Erythroblast (primary cell): ENCODE results near the gene RAP2A.

ENCODE experiments used
- GATA1 ChIP-seq: IDR thresholded peaks from 2 replicates; pipeline ENCODE4 v1.6.1; 2011; ENCODE audit warnings: low read depth, mild to moderate bottlenecking, control low read depth, low read length, moderate library complexity
- POLR2A ChIP-seq: IDR thresholded peaks from 2 replicates; pipeline ENCODE4 v1.6.1; 2011; ENCODE audit warnings: mild to moderate bottlenecking, low read length

GRCh38 chr13:97435323-97435722 is 1.4 kb downstream of the RAP2A start:
- TF ChIP-seq POLR2A (no peak), GATA1 (no peak)
